Neural cell (in vitro differentiated cells): ENCODE measurements around the gene SCGB1C2.

ENCODE experiments used
- CTCF ChIP-seq: fragments of 450-650 bp; IDR thresholded peaks from 2 replicates; pipeline ENCODE4 v1.5.1; 2014; ENCODE audit warnings: antibody characterized with exemption, mild to moderate bottlenecking, moderate library complexity; ENCODE audit not compliant: poor library complexity, severe bottlenecking
- EP300 ChIP-seq: fragments of 450-650 bp; conservative IDR thresholded peaks from 2 replicates; pipeline ENCODE4 v1.6.1; 2014; ENCODE audit warnings: antibody characterized with exemption, mild to moderate bottlenecking, moderate library complexity; ENCODE audit not compliant: poor library complexity, severe bottlenecking
- EZH2 ChIP-seq: fragments of 200-600, 300-800 bp; shearing (Covaris generic), sonication (generic); IDR thresholded peaks from 2 replicates; pipeline ENCODE4 v1.6.1; 2014; ENCODE audit warnings: antibody characterized with exemption, low read length, borderline replicate concordance, mild to moderate bottlenecking; ENCODE audit not compliant: insufficient read depth, poor library complexity, severe bottlenecking
- MXI1 ChIP-seq: fragments of 450-650 bp; conservative IDR thresholded peaks from 2 replicates; pipeline ENCODE4 v1.6.1; 2014; ENCODE audit warnings: antibody characterized with exemption, mild to moderate bottlenecking; ENCODE audit not compliant: poor library complexity, severe bottlenecking
- POLR2AphosphoS5 ChIP-seq: IDR thresholded peaks from 2 replicates; pipeline ENCODE4 v1.6.1; 2012
- RAD21 ChIP-seq: fragments of 450-650 bp; conservative IDR thresholded peaks from 2 replicates; pipeline ENCODE4 v1.6.1; 2014; ENCODE audit warnings: antibody characterized with exemption, mild to moderate bottlenecking, moderate library complexity
- REST ChIP-seq: IDR thresholded peaks from 2 replicates; pipeline ENCODE4 v1.6.1; 2012; ENCODE audit warnings: borderline replicate concordance
- SMC3 ChIP-seq: fragments of 450-650 bp; conservative IDR thresholded peaks from 2 replicates; pipeline ENCODE4 v1.6.1; 2014; ENCODE audit warnings: antibody characterized with exemption, mild to moderate bottlenecking, moderate library complexity; ENCODE audit not compliant: poor library complexity
- TAF1 ChIP-seq: IDR thresholded peaks from 2 replicates; pipeline ENCODE4 v1.6.1; 2012; ENCODE audit warnings: low read depth

- TF ChIP-seq CTCF (no peak), EP300 (no peak), MXI1 (no peak), REST (no peak), TAF1 (no peak), RAD21 (no peak), EZH2 (no peak), POLR2AphosphoS5 (no peak), SMC3 (no peak)
These were observed 41.7 kb downstream of the SCGB1C2 start for GRCh38 chr17:179066-179432.
